ENCODE measurements around the gene SLC12A5. TPM values are rescaled to one million over a fixed set of nuclear protein-coding genes. Genes with fewer than 3 reads are reported as not detected.
"Not testable (repeated sequence)": the region's sequence is repeated elsewhere in the genome, so short reads cannot be mapped to it uniquely, and the experiment has no call there.

Gene SLC12A5
- total and polyA plus RNA-seq, 2 of the 4 experiments (the other 2 are of a cell fraction), result 2.2 TPM; not detected in 1

- BruUV-seq (replicated peaks); H3K9ac ChIP-seq (ENCODE audit: low read depth, low read length); POLR2A ChIA-PET (ENCODE audit: unreplicated experiment); dilution Hi-C loops (cut with HindIII; ENCODE audit: low sequenced_read_pairs, unreplicated experiment); H3K27ac ChIP-seq (ENCODE audit: insufficient read depth, low read length); ATAC-seq (ENCODE audit: low read depth); H3K23ac ChIP-seq (ENCODE audit: low read depth, low read length); H2AK9ac ChIP-seq (replicated peaks; ENCODE audit: low read depth, low read length, poor library complexity); H3K9me3 ChIP-seq (ENCODE audit: control insufficient read depth, insufficient read depth, low read length); H2AK5ac ChIP-seq (ENCODE audit: low read depth, low read length); H3K14ac ChIP-seq (replicated peaks; ENCODE audit: low read depth, low read length); H2BK20ac ChIP-seq (ENCODE audit: low read depth, low read length); H2AFZ ChIP-seq (replicated peaks; ENCODE audit: low read length, poor library complexity); H3K9me1 ChIP-seq (ENCODE audit: insufficient read depth, low read length); H2BK5ac ChIP-seq (ENCODE audit: low read depth, low read length, poor library complexity, severe bottlenecking); H4K5ac ChIP-seq (ENCODE audit: low read depth, low read length); H3K4me1 ChIP-seq (ENCODE audit: control insufficient read depth, insufficient read depth, low read length); H3K4me3 ChIP-seq (ENCODE audit: insufficient read depth, low read depth, low read length); H3K18ac ChIP-seq (ENCODE audit: low read depth, low read length); H3K4me2 ChIP-seq (ENCODE audit: low read depth, low read length); H3K4ac ChIP-seq (ENCODE audit: low read depth, low read length); H2BK120ac ChIP-seq (ENCODE audit: low read depth, low read length); H3K79me1 ChIP-seq (ENCODE audit: low read depth in 1 of 2, low read length in 2 of 2); H4K20me1 ChIP-seq (ENCODE audit: insufficient read depth, low read length); CTCF ChIA-PET; H3K56ac ChIP-seq (ENCODE audit: extremely low read depth, insufficient read depth, low read length); in situ Hi-C loops (cut with MboI; ENCODE audit: low sequenced_read_pairs); DNase-seq; H4K91ac ChIP-seq (ENCODE audit: insufficient read depth, low read depth, low read length); H2BK15ac ChIP-seq (ENCODE audit: low read depth, low read length); H4K8ac ChIP-seq (ENCODE audit: low read depth in 2 of 2, low read length in 2 of 2); H3K36me3 ChIP-seq (ENCODE audit: control insufficient read depth, insufficient read depth, low read length); intact Hi-C loops (cut with micrococcal nuclease): not testable (repeated sequence)
- H3K27me3 ChIP-seq (ENCODE audit: control insufficient read depth, insufficient read depth, low read length), result peaks cover 24% of the 10 kb centered on the region
- no CpG with 5 or more reads among the region's 7 CpGs for WGBS, 2 experiments (ENCODE audit: extremely low coverage in 2 of 2, insufficient read length in 1 of 2)
These were observed 71.4 kb downstream of the SLC12A5 start for GRCh38 chr20:46100444-46100843.
